GM19239 (cell line): Measurements from ENCODE around the gene MINDY3.

ENCODE experiments used
- DNase-seq: peaks from one replicate; pipeline ENCODE4 v3.0.0; 2011; ENCODE audit warnings: low spot score; ENCODE audit not compliant: insufficient read length
- FAIRE-seq: peaks from 2 replicates; lab custom pipeline; 2011; peaks lifted over from hg19 to GRCh38; lab: Jason Lieb, UNC

The MINDY3 gene

DNA sequence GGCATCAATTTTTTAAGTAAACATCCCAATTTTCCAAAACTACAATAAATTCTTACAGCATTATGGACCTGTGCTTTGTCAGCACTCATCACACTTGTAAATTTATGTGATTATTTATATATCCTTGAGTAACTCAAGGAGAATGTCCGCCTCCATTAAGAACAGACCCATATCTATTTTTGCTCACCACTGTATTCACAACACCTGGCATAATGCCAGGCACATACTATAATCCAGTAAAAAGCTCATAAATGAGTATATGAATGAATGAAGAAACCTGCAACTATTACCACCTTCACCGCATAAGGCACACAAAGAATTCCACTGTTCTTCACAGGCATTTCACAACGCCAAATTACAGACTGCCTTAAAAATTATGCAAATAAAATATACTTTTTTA is 46.9 kb downstream of the MINDY3 start:
- FAIRE-seq = no peak
- no peak for DNase-seq

DNA sequence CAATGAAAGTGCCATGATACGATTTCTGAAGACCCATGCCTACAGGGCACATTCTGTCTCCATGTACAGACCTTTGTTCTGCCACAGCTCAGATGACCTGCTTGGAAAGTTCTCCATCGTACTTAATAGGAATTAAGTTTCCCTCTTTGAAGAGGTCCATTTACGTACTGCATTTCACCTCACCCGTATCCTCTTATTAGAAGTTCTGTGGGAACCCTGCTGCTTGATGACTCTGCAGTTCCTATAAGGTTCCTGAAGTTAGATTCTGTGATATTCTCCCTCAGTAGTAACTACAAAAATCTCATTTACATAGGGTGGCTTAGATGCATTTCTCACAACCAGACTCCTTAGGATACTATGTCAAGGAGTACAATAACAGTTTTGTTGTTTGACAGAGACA is 50.9 kb downstream of the MINDY3 start:
- no peak for FAIRE-seq
- no peak for DNase-seq

DNA sequence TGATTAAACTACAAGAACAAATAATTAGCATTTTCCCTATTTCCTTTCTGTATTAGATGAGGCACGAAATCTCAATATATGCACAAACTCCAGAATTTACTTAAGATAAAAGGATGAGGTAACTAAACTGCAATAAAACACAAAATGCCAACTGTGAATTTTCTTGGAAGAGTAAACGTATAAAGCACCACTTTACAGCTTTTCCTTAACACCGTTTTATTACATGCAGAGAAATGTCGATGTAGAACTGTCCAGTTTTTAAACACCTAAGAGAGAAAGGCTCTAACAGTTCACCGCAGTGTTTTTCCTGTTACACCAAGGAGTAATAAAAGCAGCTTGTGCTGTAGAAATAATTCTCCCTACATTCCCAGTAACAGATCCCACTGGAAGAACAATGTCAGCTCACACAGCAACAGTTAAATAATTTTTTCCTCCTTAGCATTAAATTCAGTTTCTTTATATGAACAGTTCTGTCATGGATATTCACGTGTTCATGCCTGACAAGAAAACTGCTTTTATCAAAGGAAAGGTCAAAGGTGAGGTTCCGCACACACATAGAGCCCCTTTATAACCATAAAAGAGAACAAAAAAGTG is 52.0 kb downstream of the MINDY3 start:
- DNase-seq (no peak), FAIRE-seq (no peak)

DNA sequence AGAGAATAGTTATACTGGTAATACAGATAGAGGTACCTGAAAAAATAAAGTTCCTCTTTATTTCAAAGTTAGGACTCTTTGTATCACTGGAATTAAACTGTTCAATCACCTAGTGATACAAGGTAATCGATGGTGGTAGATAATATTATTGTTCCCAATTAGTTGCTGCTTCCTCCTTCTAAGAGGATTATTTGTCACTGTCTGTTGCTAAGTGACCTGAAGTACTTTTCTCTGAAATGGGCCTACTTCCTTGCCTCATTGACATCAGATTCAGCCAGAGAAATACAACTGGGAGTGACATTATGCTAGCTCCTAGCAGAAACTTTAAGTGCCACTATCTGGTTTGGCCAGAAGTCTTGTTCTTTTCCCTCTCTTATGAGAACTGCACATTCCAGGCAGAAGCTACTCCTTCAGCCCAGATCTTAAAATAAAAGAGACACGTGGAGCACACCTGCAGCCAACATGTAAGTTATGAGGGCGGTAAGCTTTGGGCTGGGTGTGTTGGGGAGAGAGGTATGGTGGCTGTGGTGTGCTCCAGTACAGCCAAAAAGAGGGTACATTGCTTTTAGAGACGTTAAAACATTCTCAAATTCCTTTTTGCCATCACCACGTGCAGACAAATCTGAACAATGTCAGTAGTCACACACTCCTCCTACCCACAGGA is 54.8 kb downstream of the MINDY3 start:
- FAIRE-seq = no peak
- no peak for DNase-seq

DNA sequence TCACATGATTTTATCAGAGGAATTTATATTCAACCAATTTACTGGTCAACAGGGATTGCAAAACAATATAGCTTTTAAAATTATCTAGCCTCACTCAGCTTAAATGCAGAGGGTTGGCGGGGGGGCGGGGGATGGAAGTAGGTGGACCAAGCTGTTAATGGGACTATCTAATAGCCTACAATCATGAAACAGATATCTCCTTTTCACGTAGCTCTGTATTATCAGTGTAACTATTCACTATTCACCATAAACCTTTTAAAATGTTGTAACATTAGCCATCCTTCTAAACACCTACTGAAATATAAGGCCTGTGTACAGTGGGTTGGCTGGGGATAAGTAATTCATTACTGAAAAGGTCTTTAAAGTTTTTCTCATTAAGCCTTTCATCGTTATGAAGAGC is 56.2 kb downstream of the MINDY3 start:
- DNase-seq = no peak
- FAIRE-seq = no peak

DNA sequence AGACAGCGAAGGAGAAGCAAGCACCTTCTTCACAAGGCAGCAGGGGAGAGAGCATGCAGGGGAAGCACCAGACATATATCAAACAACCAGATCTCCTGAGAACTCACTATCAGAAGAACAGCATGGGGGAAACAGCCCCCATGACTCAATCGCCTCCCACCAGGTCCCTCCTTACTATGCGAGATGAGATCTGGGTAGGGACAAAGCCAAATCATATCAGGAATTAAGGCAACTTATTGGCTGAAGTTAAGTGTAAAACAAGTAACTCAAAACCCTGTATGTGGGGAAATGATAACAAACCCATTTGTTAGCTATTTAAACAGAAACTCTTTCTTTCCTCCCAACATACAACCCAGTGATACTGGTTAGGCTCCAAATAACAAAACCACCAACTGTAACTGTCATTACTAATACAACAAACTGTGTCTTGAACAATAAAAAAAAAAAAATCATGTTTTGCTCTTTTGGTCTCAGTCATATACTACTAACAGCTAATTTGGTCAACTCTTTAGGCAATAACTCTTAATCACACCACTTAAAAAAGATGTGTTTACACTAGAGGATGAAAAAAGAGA is 57.8 kb downstream of the MINDY3 start:
- DNase-seq (no peak), FAIRE-seq (no peak)

DNA sequence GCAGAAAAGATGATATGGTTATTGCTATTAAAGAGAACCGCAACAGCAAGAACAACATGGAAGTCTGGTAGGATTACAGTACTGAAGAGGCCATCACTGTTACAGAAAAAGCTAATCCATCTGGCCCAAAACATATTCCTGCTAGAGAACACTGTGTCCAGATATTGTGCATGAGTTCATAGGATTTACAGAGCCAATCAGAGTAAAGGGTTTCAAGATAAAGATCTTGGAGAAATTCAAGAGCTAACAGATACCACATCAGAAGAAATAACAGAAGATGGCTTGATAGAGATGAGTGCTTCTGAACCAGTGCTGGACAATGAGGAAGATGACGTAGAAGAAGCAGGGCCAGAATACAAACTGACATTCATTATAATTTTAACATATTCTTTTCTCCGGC is 58.7 kb downstream of the MINDY3 start:
- FAIRE-seq (no peak), DNase-seq (no peak)

DNA sequence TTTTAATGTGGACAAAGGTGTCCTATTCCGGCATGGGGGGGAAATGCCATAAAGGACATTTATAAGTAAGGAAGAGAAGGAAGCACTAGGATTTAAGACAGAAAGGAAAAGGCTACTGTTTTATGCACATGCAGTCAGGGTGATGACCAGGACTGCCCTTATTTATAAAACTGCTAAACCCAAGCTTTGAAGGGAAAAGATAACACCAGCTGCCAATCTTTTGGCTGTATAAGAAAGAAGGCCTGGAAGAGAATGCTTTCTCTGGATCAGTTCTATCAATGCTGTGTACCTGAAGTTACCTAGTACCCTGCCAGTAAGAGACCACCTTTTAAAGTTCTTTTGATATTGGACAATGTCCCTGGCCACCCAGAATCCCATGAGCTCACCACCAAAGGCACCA is 59.2 kb downstream of the MINDY3 start:
- DNase-seq (no peak), FAIRE-seq (no peak)

DNA sequence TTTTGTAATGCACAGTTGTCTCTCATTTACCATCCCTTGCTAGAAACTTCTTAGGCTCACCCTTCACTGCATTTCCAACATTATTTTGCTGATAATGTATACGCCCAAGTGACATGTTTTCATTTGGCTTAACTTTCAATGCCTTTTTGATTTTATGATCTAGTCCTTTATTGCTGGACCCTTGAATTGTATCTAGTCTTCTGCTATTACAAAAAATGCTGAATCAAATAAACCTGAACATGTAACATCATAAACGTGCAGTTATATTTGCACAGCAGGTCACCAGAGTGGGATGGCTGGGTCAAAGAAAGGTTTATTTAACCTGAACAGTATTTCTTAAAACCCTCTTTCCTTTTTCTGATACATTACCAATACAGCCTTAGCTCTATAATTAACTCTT is 63.0 kb downstream of the MINDY3 start:
- DNase-seq (no peak), FAIRE-seq (no peak)

DNA sequence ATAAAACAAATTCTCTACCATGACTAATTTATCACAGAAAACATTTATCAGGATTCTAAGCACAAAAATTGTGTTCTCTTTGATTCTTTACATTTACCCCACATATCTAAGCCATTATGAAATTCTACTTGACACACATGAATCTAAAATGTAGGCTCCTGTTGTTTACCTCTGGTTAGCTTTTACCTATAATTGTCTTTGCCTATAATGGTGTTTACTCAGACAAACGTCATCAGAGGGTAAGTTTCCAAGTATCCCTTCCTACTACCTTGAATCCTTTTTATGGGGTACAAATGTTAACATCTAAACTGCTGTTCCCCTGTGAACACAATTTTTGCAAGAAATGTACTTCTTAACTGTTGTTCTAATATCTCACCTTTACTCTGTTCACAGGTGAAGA is 63.5 kb downstream of the MINDY3 start:
- no peak for FAIRE-seq
- DNase-seq = no peak

DNA sequence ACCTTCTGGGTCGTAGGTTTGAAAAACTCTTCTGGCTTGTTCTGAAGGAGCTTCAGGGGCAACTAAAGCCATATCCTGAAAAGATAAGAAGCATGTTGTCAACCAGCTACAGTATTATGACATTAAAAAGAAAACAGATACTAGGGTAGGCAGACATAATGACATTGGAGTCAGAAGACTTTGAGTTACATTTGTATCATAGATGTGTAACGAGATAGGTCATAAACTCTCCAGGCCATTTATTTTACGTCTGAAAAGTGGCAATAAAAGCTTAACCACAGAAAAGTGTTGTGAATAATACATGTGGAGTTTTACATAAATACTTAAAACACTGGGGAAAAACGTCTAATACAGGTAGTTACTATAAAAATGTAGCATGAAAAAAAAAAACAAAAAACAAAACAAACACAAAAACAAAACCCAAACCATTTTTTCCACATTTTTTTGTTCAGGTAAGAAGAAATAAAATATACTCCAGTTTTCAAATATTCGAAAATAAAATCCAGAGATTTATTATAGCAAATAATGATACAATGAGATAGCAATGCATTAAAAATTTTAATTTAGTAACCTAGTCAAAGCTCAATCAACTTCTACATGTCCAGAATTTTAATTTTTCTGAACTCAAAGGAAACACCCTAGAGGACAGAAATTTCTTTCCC is 64.1 kb downstream of the MINDY3 start:
- DNase-seq = no peak
- no peak for FAIRE-seq

DNA sequence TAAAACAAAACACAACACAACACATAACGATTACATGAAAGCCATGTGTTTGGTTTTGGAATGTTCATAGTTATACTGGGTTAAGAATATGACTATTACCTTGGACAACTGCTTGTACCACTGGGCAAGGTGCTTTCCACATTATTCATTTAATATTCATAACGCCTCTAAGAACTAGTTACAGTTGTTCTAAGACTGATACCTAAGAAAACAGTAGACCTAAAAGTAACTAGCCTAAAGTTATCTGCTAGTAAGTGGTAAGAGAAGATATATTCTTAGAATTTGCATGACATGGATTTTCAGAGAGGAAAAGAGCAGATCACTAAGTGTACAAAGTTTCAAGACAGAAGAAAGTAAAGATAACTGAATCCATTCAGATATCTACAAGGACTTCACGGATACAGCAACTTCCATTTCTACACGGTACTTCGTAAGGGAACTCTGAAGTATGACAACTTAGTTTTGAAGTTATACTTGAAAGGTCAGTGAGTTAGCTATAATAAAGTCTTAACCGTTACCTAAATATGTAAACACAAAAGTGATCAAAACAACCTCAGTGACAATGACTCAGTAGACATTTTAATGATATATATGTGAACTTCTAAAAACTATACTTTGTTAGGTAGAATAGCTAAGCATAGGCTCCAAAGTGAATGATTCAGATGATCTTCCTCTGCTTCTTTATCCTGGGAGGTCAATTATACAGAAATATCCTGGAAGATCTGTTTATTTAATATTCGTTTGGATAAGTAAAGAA is 65.1 kb downstream of the MINDY3 start:
- FAIRE-seq = no peak
- DNase-seq = no peak

DNA sequence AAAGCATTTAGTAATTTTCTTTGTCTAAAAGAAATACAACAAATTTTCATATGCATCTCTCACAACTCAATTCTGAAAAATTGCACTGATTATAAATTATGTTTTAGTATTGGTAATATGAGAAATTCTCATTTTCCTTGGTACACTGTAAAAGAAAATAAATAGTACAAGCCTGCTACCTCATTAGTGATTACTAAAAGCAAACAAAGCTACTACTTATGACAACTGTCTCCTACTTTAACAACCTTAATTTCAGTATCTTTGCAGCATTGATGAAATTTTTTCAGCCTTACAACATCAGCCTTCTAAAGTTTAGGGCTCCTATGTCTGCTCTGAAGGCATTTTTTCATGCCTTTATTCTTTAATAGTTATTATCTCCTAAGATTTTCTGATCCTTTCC is 65.7 kb downstream of the MINDY3 start:
- DNase-seq = no peak
- no peak for FAIRE-seq

DNA sequence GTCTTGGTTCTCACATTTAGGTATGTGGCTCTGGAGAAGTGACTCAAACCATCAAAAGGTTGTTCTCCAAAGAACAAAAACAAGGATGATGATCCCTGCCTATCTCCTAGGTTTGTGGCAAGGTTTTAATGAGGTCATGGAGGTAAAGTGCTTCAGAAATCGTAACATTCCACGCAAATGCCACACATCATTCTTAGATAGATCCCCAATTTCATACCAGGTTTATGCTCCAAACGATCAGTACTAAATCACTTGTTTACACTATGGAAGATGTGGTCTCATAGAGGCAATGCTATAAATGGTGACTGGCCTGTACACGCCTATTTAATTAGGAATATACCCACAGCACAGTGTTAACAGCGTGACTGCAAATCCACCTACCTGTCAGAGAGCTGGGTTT is 66.6 kb downstream of the MINDY3 start:
- DNase-seq (no peak), FAIRE-seq (no peak)

DNA sequence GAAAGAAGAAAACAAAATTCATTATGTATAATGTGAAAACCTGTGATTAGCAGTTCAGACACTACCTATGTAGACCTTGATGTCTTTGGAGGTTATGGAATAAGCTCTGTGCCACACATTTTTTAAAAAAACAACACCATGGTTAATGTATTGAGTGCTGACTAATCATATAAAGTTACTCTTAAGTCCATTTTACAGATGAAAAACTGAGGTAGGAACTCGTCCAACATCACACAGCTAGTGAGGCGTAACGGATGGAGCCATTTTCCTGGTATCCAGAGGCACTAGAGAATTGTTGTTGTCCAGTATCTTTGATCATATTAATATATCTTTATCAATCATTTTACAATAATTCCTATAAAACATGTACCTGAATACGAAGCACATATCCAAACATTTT is 67.5 kb downstream of the MINDY3 start:
- no peak for DNase-seq
- FAIRE-seq = no peak

DNA sequence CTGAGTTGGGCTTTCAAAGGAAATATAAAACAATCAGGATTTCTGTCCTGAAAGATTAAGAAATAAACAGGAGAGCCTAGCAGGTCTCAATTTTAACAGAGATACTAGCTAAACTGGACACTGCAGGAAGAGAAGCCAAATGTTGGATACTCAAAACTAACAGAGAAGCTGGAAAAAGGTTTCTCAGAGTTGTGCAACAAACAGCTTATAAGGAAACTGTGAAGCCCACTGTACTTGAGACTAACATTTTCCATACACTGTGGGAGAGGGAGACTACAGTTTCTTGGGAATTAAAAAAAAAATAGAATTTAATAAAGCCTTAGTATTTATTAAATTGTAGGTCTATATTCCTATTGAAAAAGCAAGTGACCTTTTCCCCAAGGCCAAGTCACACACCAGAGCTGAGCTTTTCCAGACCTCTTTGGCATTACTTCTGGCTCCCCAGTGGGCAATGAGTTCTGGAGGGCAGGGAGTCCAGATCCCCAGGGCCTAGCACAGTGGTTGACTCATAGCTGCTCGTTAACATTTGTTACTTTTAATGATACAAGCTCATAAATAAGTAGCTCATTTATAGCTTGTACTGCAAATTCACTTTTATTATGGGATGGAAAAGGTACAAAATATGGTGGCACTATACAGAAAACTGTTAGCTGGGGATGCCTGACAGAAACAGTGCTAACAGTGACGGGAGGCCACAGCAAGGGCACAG is 68.3 kb downstream of the MINDY3 start:
- FAIRE-seq = no peak
- no peak for DNase-seq

DNA sequence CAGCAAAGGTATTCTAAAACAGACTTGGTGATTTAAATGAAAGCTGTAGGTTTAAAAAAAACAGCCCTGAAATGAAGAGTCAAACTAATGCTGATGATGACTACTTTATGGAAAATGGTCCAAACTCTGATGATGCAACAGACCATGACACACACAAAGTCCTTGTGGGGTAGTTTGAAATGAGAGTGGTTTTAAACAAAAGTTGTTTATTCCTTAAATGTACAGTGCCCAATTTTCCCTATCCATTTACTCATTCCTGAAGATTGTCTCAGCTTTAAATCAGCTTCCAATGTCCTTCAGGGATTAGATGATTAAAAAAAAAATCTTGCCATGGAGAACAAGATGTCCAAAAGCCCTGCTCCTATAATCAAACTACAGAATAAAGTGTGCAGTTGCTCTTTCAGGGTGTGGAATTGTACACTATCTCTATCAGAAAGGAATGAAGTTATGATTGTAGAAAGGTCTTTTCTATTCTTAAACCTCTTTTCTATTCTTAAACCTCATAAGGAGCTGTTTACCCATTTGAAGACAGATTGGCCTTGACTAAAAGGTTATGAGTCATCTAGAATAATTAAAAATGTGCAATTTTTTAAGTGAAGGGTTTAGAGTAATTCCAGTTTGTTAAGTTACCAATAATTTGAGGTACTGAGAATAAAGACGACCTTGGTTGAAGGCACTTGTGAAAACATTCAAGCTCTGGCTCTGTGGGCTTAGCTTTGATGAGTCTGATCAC is 70.3 kb downstream of the MINDY3 start:
- DNase-seq = no peak
- no peak for FAIRE-seq

DNA sequence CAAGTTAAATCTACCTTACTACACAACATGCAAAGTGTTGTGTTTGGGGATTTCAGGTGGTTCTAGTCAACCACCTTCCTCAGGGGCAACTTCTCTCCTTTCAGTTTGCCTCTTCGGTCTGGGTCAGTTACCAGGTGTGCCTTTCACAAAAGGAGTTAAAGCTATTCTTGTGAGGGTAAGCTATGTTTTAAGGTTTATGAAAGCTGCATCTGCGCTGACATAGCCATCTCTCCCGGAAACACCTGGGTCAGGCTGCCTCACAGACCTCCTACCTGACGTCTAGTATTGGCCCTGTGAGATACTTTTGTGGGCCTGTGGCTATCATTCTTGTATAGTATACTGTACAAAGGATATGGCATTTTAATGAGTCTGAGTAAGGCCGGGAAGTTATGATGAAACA is 72.9 kb downstream of the MINDY3 start:
- FAIRE-seq (no peak), DNase-seq (no peak)

DNA sequence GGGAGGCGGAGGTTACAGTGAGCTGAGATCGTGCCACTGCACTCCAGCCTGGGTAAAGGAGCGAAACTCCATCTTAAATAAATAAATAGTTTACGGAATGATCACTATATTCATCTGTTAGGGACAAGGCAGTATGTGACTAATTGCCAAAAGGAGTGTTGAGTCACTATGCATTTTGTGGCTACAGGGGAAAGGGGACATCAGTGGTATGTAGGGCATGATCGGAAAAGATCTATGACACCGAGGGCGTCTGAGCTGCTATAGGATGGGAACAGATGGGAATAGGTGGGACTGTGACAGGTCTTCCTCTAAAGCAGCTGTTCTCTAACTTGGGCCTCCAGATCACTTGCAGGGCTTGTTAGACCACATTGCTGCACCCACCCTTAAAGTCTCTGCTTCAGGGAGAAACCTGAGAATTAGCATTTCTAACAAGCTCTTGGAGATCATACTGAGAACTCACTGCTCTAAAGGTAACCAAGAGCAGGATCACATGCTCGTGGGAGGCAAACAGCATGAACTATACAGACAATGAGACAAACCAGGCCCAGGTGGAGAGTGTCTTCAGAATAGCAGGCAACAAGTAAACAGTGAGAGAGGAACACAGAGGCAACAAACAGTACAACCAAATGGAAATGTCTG is 75.5 kb downstream of the MINDY3 start:
- DNase-seq = no peak

More for the DNA sequence above, 75.5 kb downstream of the MINDY3 start:
- no peak for FAIRE-seq
